Activated B cell treated with CpG ODN at 0.5 μM for 24 hours (primary cell): Measurements from ENCODE around the gene EMD. TPM values are rescaled to one million over a fixed set of nuclear protein-coding genes. Genes with fewer than 3 reads are reported as not detected.

Source experiments
- ATAC-seq: fragments of 200-7000 bp; cut with Tn5 transposase; one replicate; pipeline ENCODE4 v1.10.0; 2021; ENCODE audit warnings: low read depth, mild to moderate bottlenecking, moderate library complexity
- CTCF ChIA-PET: fragments of 350-600 bp; sonication (Branson Sonifier 250); formaldehyde crosslinking; loops from one replicate; lab custom pipeline; 2021; ENCODE audit warnings: antibody characterized with exemption; lab: Charles Lee
- POLR2A ChIA-PET: fragments of 350-600 bp; sonication (Branson Sonifier 250); formaldehyde crosslinking; loops from one replicate; lab custom pipeline; 2021; ENCODE audit warnings: antibody characterized with exemption; lab: Charles Lee
- DNase-seq: peaks from one replicate; pipeline ENCODE4 v3.0.0; 2022
- H3K27ac Mint-ChIP-seq: one replicate; pipeline ENCODE4 v1.8.0; 2020; ENCODE audit warnings: mixed read lengths
- H3K27me3 Mint-ChIP-seq: one replicate; pipeline ENCODE4 v1.8.0; 2021; ENCODE audit warnings: mixed read lengths
- H3K36me3 Mint-ChIP-seq: one replicate; pipeline ENCODE4 v1.8.0; 2021; ENCODE audit warnings: low read depth, mixed read lengths
- H3K4me1 Mint-ChIP-seq: one replicate; pipeline ENCODE4 v1.8.0; 2021; ENCODE audit warnings: mixed read lengths
- H3K4me3 Mint-ChIP-seq: one replicate; pipeline ENCODE4 v1.8.0; 2020; ENCODE audit warnings: mild to moderate bottlenecking, mixed read lengths
- H3K9me3 Mint-ChIP-seq: one replicate; pipeline ENCODE4 v1.8.0; 2020; ENCODE audit warnings: mixed read lengths
- CTCF ChIP-seq: fragments of 200-600 bp; IDR thresholded peaks from one replicate; pipeline ENCODE4 v1.8.0; 2022; ENCODE audit warnings: antibody characterized with exemption, mild to moderate bottlenecking
- intact Hi-C: fragments of 100-400 bp; cut with micrococcal nuclease; formaldehyde crosslinking; loops from one replicate; pipeline ENCODE4 v1.15.1; 2024
- total RNA-seq: library from RNA; stranded (reverse); gene quantifications from 2 replicates; pipeline ENCODE4 v1.2.3, GENCODE V29; 2022

Gene EMD
- total RNA-seq, 1 donor from 2014 or later, result 70.2 TPM

GRCh38 chrX:154353172-154353843 lies 25.8 kb upstream of the EMD start:
- no peak overlapping the region for H3K4me3 Mint-ChIP-seq
- ATAC-seq (no peak), DNase-seq (no peak)
- intact Hi-C loops, result no loop called here
- peaks cover 53% of the 10 kb centered on the region for H3K36me3 Mint-ChIP-seq
- H3K27ac Mint-ChIP-seq, result no peak overlapping the region
- TF ChIP-seq CTCF, result no peak
- ChIA-PET POLR2A (interaction anchor here (1.0 kb wide), 1 partner anchor 12 kb away, joined by 3 read pairs; no protein-coding TSS in a partner anchor), CTCF (no interaction called here)
- H3K9me3 Mint-ChIP-seq, result no peaks in the 10 kb centered on the region
- H3K4me1 Mint-ChIP-seq, result peaks cover 35% of the 10 kb centered on the region
- no peaks in the 10 kb centered on the region for H3K27me3 Mint-ChIP-seq

DNA sequence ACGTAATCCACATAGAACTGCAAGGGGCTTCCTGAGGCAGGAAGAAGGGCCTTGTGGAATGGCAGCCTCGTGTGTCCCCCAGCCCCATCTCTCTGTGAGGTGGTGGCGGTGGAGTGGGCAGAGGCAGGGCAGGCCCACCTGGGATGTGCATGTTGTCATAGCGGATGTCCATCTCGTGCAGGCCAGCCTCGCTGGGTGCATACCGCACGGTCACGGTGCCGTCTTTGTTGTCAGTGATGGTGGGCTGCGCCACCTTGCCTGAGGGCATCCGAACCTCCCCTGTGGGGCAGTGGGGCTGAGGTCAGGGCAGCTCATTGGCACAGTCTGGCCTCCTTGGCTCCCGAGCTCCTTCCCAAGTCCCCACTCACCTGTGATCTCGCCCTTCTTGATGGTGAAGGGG lies 25.1 kb upstream of the EMD start:
- DNase-seq (no peak), ATAC-seq (no peak)
- Mint-ChIP-seq H3K27me3 (no peaks in the 10 kb centered on the region), H3K36me3 (peaks cover 57% of the 10 kb centered on the region), H3K9me3 (no peaks in the 10 kb centered on the region), H3K4me3 (no peak overlapping the region), H3K27ac (no peak overlapping the region), H3K4me1 (peaks cover 31% of the 10 kb centered on the region)
- ChIA-PET POLR2A (interaction anchor here (0.5 to 1.0 kb wide), 2 partner anchors 11 to 52 kb away, joined by 3 to 6 read pairs; no protein-coding TSS in a partner anchor), CTCF (no interaction called here)
- TF ChIP-seq CTCF, result no peak
- intact Hi-C loops, result no loop called here

GRCh38 chrX:154354516-154354915 lies 24.6 kb upstream of the EMD start:
- TF ChIP-seq CTCF, result no peak
- intact Hi-C loops, result no loop called here
- Mint-ChIP-seq H3K4me3 (no peak overlapping the region), H3K36me3 (peaks cover 58% of the 10 kb centered on the region), H3K9me3 (no peaks in the 10 kb centered on the region), H3K27me3 (no peaks in the 10 kb centered on the region), H3K27ac (no peak overlapping the region), H3K4me1 (peaks cover 28% of the 10 kb centered on the region)
- ChIA-PET POLR2A (interaction anchor here (0.7 kb wide), 1 partner anchor 19 kb away, joined by 4 read pairs; no protein-coding TSS in a partner anchor), CTCF (no interaction called here)
- ATAC-seq (no peak), DNase-seq (no peak)

DNA sequence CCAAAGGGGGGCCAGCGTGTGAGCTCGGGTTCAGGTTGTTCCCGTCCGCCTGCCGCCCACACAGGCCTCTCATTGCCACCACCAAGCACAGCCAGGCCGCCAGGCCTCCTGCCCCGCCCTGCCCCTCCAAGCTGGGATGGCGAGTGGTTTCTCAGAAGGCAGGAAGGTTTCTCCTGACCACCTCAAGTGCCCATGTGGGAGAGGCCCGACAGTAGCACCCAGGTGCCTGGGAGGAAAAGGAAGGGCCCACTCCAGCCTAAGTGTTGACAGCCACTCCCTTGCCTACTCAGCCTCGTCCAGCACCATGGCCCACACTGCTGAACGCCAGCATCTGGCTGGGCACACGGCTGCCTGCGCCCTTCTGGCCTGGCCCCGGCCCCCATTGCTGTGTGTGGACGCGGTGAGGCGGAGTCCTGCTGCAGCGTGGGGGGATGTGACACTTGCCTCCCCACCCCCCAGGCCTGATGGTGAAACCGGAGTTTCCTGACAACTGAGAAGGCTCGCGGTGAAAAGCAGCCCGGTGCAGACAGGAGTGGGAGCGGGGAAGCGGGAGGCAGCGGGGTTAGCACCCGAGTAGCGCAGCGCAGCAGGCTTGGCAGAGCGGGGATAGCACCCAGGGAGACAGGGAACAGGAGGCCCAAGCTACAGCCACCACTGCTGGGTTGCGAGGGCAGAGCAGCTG lies 23.9 kb upstream of the EMD start:
- intact Hi-C loops, result no loop called here
- ATAC-seq (no peak), DNase-seq (no peak)
- no peaks in the 10 kb centered on the region for H3K27me3 Mint-ChIP-seq
- H3K4me3 Mint-ChIP-seq, result no peak overlapping the region
- peaks cover 22% of the 10 kb centered on the region for H3K4me1 Mint-ChIP-seq
- no peaks in the 10 kb centered on the region for H3K9me3 Mint-ChIP-seq
- CTCF ChIA-PET, result no interaction called here
- TF ChIP-seq CTCF, result no peak
- POLR2A ChIA-PET, result no interaction called here
- no peak overlapping the region for H3K27ac Mint-ChIP-seq
- peaks cover 55% of the 10 kb centered on the region for H3K36me3 Mint-ChIP-seq

DNA sequence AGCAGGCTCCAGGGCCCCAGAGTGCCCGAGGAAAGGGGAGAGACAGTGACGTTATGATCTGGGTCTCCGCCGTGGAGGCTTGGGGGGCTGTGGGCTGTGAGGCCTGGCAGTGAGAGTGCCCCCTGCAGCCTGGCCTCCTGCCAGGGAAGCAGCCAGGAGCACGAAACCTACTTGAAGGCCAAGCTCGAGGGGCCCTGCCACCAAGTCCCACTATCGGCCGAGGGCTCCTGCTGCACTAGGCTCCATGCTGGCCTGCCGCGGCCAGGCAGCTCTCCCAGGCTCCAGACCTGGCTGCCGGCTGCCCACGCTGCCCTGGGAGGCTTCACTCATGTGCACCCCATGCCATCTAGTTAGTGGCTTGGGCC lies 23.3 kb upstream of the EMD start:
- DNase-seq, result no peak
- H3K4me1 Mint-ChIP-seq, result peaks cover 18% of the 10 kb centered on the region
- intact Hi-C loops, result no loop called here

More for the DNA sequence above, 23.3 kb upstream of the EMD start:
- ATAC-seq, result no peak
- Mint-ChIP-seq H3K36me3 (peaks cover 54% of the 10 kb centered on the region), H3K9me3 (no peaks in the 10 kb centered on the region), H3K27me3 (no peaks in the 10 kb centered on the region), H3K4me3 (no peak overlapping the region), H3K27ac (no peak overlapping the region)
- ChIA-PET CTCF (no interaction called here), POLR2A (no interaction called here)
- TF ChIP-seq CTCF, result no peak
